Right renal cortex interstitium (tissue), 3 donors: ENCODE measurements around the gene RSPH3. TPM values are rescaled to one million over a fixed set of nuclear protein-coding genes. Genes with fewer than 3 reads are reported as not detected.
"Not testable (repeated sequence)": the region's sequence is repeated elsewhere in the genome, so short reads cannot be mapped to it uniquely, and the experiment has no call there.

Experiments
- DNase-seq, 3 donors: peaks; one replicate each; pipeline ENCODE4 v3.0.0-alpha.2; 2013; ENCODE audit warnings: low read depth in 3 of 3, low spot score in 2 of 3
- polyA plus RNA-seq, 3 donors: library from polyadenylated mRNA; unstranded; fragments of 120-200 nt; gene quantifications; one replicate each; pipeline ENCODE4 v1.2.1, GENCODE V29; 2013; ENCODE audit not compliant: insufficient read length in 3 of 3

RSPH3 gene, protein sequence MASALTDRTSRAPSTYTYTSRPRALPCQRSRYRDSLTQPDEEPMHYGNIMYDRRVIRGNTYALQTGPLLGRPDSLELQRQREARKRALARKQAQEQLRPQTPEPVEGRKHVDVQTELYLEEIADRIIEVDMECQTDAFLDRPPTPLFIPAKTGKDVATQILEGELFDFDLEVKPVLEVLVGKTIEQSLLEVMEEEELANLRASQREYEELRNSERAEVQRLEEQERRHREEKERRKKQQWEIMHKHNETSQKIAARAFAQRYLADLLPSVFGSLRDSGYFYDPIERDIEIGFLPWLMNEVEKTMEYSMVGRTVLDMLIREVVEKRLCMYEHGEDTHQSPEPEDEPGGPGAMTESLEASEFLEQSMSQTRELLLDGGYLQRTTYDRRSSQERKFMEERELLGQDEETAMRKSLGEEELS
- polyA plus RNA-seq, result 10 to 100 TPM; 13.8 to 16.7 (median 15.2) TPM

DNA sequence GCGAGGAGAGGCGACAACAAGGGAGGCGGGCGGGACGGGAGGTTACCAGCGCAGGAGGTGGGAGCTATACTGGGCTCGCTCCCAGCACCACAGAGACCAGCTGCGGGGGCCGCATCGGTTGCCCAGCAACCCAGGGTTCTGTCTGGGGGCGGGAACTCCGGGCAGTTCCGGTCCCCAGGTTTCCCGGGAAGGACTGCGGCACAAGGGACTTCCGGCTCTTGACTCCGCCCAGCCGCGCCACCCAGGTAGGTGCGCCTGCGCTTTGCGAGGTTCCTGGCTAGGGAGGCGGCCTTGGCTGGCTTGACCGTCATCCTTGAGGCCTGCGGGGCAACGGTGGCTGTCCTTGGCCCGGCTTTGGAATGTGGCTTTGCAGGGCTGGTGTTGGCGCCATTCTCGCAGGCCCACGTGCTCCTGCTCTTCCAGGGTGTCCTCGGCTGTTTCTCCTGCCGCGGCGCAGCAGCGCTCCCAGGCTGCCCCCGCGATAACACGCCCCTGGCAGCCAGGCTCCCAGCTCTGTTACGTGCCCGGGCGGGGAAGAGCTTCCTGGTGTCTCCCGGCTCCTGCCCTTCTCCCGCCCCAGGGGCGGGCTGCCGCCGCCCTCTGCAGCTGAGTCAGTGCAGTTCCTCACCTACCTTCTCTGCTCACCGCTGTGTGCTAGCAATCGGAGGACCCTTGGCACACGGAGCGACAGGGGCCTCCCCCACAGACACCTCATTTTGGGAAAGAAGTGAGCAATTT, at the start of gene RSPH3:
TSS of gene RSPH3 (minus strand) at position 537 of the 738 bp plus-strand sequence. CDS start 652 bp downstream, outside the sequence.
- peak; percentile 82 to 92 (median 84) for DNase-seq

DNA sequence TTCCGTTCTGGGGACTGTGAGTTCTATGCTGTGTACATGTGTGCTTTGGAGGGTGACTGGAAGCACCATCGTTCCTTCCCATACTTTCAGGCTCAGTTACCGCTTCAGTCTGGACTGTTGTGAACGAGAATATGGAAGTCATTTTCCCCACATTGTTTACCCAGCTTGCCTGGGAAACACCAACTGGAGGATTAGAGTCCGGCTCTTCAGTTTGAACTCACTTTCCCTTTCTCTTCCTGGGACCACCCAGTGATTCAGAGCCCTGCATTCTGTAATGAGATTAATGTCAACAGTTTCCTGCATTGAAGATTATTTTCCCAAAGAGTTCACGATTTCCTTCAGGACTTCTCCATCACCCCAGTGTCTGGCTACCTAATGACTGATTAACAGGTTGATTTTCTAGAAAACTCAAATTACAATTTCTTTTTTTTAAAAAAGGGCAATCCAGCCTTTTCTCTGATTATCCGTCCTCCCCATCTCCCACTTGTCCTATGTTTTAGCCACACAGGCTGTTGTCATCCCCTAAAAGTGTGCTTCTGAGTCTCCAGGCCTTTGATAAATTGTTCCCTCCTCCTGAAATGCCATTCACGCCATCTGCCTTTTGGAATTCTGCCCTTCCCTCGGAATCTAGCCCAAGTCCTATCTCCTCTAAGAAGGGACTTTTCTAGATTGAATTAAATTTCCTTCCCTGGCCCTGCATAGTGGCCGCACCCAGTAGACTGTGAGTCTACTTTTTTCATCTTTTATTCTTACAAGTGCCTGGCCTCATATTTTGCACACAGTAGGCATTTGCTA, 48.1 kb upstream of the RSPH3 start:
- no peak for DNase-seq

DNA sequence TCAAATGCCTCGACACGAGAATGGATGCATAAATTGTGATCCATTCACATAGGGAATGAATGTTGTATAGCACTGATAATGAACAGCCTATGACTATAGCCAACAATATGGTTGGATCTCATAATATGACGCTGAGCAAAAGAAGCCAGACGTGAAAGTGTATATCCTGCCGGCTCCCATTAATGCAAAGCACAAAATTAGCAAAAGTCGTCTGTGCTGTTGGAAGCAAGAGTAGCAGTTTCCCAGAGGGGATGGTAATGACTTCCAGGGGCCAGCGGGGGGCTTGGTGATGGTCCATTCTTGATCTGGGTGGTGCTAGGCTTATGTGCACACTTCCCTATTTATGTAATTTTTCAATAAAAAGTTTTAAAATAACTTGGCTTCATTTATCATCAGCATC, 45.8 kb upstream of the RSPH3 start:
- no peak for DNase-seq

DNA sequence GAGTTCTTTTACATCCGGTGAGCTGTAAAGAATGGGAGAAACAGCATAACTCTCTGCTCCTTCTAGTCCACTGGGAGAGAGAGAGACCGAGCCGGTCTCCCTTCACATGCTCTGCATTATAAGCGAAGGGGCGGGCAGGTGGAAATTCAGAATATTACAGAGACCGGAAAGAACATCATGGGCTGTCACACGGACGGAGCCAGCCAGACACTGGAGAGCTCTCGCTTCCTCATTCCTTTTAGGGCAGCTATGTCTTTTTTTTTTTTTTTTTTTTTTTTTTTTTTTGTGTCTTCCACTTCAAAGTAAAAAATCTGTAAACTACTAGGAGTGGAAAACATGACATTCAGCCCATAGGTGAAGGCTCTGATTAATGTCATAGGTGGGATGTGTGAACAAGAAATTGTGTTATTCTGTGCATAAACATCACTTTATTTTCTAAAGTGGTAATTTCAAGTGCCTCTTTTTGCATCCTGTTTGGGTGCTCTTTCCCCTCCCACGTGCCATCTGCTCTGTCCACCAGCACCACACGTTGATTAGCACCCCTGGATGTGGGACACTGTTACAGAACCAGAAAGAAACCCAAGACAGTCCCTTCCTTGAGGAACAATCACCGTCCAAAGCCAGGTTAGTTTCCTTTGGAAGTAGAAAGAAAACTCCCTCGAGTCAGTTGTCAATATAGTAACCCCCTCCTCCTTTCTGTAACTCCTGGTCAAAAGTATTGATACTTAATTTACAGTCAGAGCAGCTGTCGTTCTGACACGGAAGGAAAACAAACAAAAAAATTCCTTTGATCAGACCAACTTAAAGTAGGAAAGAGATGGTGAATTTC, 45.1 kb upstream of the RSPH3 start, which contains the start of gene TAGAP:
TSS of gene TAGAP (minus strand) at position 93 of the 829 bp plus-strand sequence. CDS start 845 bp downstream, outside the sequence.
- DNase-seq, result no peak

DNA sequence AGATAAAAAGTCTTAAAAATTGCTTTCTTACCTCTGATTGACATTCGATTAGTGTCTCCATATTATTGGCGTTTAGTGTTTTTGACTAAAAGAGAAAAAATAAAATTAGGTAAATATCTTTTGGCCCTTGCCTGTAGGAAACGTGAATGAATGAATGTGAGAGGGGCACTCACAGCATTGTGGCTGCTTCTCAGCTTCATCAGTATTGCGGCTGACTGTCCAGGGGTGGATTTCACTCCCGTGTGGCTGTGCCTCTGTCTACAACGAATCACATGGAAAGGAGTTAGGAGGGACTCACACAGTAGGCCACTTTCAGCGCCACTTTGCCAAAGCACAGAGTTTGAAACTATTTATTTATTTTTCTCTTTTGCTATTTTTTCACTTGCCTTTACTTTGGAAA, 43.9 kb upstream of the RSPH3 start:
- no peak for DNase-seq

DNA sequence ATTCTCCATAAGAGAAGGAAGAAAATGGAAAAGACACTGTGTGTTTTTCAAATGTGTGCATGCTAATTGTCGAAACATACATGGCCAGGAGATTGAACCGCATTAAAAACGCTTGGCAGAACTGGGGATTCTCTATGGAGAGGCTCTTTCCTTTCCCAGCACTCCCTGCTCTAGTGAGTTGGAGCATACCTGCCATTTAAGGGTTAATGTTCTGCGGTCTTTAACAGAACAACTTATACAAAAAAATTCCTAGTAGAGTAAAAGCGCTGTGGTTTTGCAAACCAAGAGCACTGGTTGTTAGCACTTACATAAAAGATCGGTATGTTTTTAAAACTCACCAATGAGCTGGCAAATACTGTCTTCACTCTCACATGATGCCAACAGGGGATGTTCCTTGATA, 43.2 kb upstream of the RSPH3 start:
- no peak for DNase-seq

DNA sequence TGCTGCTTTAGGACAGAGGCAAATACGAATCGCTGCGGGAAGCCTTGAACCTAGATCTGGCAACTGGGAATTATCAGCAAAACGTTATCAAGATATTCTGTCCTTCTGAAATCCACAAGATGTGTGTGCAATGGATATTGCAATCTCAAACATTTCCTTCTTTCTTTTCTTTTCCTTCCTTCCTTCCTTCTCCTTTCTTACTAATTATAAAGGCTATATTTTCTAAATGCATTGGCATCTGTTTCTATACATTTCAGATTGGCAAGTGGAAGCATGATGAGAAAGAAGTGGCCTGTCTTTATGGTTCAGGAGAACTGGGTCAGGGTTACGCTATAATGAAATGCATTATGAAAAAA, 42.8 kb upstream of the RSPH3 start:
- no peak for DNase-seq

DNA sequence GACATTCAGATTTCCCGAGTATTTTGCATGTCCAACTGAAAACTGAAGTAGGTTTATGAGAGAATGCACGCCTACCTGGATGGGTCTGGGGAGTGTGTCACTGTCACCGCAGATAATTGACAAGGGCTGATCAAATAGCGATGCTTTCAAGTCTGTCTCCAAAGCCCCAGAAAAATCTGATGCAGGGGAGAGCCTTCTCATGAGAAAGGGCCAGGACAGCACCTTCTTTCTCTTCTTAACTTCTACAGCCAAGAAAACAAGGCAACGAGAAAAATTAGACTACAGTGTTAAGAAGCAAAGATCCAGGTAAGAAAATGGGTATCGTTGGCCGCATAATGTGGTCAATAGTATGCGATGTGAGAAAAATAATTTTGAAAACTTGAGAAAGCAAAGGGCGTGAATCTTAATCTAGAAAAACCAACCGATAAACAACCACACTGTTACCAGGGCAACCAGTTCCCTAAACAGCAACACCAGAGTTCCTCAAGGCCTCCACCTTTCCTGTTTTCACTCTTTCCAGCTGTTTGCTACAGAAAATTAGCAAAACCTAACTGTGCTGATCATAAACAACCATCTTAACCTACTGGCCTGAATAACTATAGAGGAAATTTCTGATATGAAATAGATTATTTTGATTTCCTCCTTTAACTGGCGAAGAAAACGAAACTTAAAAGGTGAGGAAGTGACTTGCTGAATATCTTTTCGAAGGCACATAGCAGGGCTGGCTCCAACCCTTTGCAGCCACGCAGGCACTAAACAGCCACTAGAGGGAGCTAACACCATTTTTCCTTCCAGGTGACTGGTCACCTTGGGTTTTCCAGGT, 42.2 kb upstream of the RSPH3 start:
- DNase-seq, result peak; percentile 52 to 58 (median 54)

DNA sequence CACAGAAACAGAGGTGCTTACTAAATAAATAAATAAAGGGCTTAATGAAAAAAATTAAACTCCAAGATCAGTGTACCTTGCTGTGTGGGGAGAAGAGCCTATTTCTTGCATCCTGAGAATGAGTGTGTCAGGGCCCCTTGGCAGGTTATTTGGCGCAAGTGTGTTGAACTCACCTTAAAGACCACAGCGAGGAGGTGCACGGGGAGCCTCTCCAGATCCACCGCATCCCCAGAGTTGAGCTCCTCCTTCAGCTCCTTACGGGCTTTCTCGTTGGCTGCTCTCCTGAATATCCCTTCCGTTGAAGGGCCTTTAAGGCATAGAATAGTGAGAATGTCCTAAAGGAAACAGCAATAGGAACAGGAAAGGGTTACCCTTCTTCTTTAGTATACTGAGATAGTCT, 41.2 kb upstream of the RSPH3 start:
- DNase-seq, result no peak

DNA sequence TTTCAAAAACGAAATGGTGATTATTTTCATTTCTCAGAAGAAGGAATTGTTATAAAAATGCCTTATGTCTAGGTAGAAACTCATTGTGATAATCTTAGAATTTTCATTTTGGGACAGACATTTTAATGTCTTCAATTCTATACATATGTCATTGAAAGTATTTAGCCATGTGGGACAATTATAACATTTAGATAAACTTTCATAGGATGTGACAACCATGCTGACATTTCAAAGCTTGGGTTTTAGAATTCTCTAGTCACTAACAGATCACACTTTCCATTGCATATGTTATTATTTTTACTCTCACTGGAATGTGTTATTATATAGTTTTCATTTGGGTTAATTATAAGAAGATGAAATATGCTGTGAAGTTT, 39.9 kb upstream of the RSPH3 start:
- DNase-seq, result no peak

DNA sequence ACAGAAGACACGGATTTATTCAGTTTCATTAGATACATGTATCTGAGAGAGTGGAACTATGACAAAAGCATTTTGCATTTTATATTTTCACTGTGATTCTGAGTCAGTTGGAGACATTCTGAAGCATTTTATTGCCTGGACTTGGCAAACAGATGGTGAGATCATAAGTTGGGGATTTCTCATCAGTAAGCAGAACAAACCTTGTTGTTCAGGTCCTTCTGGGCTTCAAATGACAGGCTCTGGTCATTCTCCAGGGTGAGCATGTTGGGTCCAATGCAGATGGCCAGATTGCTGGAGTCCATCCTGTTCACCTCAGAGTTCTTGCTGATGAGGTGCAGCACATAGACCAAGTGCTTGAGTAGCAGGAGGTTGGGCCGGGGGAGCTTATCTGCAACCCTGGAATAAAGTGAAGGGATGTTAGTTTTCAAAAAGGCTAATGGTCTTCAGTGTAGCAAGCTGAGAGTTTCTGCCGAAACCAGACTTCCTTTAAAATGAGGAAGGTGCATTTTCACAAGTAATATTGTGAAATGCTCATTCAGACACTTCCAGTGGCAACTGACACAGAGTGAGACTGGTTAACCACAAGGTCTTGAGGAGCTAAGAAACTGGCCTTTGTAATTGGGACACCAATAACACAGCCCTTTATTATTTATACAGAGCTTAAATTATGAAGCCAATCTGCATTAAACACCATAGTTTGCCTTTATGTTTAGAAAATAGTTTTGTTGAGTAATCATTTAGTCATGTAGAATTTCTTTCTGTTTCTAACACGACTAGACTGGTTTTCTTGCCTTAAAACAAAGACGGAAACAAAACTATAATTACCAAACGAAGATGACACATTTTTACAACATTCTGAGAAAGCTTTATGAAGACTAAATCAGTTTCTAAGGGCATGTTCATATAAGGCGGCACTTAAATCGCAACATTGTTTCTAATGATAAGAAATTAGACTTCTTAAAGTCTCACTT, 39.2 kb upstream of the RSPH3 start:
- DNase-seq, result no peak

DNA sequence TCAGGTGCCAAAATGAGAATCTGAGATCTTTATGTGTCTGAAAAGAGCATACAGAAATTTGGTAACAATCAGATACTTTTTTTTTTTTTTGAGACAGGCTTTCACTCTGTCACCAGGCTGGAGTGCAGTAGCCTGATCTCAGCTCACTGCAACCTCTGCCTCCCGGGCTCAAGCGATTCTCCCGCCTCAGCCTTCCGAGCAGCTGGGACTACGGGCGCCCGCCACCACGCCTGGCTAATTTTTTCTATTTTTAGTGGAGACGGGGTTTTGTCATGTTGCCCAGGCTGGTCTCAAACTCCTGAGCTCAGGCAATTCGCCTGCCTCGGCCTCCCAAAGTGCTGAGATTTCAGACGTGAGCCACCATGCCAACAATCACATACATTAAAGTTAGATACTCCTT, 38.3 kb upstream of the RSPH3 start:
- DNase-seq, result not testable (repeated sequence)

DNA sequence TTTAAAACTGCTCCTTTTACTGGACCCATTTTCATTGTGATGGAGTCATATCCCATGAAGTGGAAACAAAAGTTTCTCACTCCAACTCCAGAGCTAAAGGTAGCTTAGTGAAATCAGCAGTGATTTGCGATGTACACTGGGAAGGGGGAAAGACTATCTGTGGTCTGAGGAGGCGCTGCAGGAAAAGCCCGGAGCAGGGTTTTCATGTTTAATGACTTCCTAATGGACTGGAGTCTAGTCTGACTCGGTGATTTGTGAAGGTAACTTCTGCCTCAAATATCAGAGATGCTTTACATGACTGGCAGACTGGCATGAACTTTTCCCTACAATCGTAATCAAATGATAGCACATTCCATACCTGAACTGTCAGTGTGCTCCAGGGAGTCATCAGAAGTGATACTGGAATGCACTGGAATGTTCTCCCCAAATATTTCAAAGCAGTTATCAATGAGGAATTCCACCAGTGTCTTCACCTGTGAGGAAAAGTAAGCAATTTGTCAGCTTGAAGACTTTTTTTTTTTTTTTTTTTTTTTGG, 37.8 kb upstream of the RSPH3 start:
- no peak for DNase-seq

DNA sequence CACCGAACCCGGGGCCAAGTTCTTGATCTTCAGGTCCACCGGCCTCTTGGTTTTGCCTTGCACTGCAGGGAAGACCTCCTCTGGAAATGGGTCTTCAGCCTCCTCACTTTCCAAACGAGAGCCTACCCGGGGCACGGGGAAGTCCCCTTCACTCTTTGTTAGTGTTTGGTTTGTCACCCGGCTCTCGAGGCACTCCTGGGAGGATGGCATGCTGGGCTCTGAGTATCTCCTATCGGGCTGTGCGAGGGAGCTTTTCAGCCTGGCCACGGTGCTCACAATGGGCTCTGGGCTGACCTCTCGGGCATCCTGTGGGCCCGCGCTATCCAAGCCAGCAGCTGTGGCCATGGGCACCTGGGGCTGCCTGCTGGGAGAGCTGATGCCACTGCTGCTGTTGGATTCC, 36.7 kb upstream of the RSPH3 start:
- no peak for DNase-seq

DNA sequence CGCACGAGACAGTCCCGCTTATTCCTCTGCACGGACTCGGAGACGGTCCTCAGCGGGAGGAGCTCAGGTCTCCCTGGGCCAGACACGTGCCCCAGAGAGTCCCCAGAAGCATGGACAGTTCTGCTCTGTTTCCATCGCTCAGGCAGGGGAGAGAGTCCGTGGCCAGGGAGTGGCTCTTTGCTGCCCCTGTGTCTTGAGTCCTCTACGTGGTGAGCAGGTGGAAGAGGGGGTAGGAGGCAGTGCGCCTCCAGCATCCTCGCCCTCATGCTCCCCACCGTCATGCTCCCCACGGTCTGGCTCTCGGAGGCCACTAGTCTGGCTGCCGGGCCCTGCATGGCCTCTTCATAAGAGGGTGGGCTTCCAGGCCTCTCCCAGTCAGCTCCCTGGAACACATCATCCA, 35.9 kb upstream of the RSPH3 start:
- no peak for DNase-seq

DNA sequence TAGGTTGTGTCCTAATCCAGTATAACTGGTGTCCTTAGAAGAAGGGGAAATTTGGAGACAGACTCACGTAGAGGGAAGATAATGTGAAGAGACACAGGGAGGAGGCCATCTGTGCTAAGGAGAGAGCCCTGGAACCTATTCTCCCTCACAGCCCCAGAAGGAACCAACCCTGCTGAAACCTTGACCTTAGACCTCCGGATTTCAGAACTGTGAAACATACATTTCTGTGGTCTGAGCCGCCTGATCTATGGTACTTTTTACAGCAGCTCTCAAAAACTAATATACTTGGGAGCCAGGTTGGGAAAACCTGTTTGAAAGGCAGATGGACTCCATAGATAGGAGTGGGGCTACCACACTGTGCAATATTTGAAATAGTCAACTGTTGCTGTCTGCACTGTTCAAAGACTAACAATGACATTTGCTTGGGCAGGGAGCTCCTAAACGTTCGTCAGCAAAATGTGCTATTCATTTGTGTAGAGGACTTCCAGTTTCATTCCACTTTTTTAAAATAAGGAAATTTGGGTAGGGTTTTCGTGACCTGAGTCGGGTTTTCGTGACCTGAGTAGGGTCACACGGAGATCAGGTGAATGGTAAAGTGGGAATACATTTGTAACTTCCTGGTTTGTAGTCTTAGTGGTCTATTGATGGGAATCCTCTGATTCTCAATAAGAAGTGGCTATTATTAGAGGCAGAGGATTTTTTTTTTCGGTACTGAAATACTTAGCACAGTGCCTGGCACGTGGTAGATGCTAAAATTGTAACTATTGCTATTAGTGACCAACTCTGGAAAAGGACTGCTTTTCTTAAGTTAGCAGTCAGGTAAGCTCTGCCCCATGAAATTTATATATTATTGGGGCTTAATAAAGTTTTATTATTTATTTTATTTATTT, 33.4 kb upstream of the RSPH3 start:
- DNase-seq, result no peak

DNA sequence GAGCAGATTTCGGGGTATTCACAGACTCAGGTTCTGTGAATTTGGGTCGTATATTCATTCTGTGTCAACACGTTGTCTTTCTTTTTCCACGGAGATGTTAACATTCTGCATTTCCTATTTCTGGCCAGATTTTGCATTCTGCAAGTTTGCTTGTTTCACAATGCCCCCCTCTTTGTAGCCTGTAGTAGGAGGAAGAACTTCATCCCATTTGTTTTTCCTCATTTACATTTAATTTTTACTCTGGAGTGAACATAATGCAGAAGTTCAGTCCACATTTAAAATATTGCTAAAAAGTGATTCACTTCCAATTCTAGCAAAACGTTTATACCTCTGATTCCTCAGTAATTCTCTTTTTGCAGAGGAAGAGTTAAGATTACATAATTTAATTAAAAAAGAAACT, 31.8 kb upstream of the RSPH3 start:
- no peak for DNase-seq
